HG03196 (cell line): ENCODE results near the gene MCRIP1.

Source experiments
- ATAC-seq: cut with Tn5 transposase; IDR thresholded peaks from one replicate; pipeline ENCODE4 v1.9.1; 2021; ENCODE audit not compliant: unreplicated experiment

The MCRIP1 gene

DNA sequence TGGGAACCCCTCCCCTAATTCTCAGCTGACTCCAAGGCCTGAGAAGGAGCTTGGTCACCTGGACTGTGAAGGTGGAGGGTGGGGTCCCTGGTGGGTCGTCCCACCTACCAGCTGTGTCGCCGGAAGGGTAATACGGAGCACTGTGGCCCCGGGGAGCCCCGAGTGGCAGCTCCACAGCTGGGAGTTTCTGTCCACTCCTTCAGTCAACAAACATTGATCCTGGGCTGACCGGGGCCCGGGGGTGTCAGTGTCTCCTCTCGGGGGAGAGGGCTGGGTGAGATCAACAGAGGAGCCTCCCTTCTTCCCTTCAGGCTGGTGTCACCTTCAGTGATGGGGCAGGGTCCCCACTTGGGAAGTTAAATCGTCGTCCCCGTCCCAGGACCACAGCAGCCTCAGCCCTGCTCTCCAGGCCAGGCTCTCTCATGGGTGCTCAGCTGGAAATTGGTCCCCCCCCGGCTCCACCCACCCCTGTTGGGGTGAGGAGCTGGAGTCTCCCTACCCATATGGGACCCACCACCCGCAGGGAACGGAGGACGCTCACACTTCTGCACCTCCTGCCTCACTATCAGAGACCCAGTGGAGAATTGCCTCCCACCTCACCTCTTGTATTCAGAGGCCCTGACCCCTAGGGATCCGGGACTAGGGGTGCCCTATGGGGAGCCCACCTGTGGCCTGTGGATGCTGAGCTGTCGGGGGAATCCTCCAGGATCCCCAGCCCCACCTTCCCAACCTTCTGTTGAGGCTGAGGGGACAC lies 27.2 kb downstream of the MCRIP1 start:
- ATAC-seq: no peak

DNA sequence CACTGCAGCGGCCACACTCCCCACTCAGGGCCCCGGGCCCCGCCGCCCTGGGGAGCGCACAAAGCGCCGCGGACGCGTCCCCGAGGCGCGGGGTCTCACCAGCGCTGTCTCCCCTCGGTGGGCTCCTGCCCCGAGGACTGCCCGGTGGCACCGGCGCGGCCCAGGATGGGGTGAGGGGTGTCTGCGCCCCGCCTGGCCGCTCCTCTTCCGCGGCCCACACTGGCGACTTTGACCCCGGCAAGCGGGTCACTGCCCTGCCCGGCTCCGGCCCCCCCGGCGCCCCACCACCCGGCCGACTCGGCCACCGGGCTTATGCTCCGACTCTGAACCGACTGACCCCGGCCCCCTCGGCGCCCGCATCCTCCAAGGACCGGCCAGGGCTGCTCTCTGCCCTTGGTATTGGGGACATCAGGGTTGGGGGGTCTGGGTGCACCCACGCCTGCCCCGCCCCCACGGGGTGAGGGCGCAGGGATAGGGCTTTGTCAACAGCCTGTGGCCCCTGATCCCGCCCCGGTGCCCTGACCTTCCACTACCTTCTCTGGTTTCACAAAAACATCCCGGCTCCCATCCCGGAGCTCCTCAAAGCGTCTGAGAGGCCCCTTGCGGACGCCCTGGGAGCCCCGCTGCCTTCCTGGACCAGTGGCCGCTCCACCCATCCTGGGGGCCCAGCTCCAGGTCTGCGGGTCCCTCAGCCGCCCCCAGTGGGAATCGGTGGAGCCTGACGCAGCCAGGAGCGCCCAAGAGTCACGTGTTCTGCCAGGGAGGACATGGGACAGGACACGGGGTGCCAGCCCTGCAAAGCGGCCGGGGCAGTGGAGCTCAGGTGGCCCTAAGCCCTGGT lies 28.3 kb downstream of the MCRIP1 start:
- no peak for ATAC-seq

DNA sequence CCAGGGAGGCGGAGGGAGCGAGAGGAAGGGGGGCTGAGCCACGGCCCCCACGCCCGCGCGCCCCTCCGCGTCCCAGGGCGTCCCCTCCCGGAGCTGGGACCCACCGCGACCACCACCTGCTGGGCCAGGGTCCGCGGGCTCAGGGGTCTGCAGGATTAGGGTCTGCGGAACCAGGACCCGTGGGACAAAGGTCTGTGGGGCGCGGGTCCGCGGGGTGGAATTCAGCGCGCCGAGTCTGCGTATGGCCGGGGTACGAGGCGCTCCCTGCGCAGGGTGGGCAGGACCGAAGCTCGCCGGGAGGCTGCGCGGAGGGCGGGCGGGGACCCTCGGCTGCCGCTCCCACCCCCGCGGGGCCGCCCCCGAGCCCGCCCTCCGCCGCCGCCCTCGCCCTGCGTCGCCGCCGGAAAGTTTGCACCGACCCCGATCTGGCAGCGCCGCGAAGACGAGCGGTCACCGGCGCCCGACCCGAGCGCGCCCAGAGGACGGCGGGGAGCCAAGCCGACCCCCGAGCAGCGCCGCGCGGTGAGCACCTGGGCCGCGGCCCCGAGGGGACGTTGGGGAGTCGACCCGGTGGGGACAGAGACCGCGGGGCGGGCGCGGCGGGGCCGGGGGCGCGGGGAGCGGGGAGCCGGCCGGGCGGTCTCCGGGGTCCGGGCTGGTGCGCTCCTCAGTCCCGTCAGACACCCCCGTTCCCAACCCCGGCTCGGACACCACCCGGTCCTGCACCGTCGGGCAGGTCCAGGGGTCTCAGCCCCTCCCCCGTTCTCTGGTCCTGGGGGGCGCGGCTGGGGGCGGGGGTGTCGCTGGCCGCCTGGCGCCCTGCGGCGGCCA lies 29.1 kb downstream of the MCRIP1 start, which contains the start of gene GCGR:
Gene GCGR (plus strand): TSS at position 423 of the 831 bp plus-strand sequence. CDS start 4,869 bp downstream, outside the sequence.
- ATAC-seq: no peak

DNA sequence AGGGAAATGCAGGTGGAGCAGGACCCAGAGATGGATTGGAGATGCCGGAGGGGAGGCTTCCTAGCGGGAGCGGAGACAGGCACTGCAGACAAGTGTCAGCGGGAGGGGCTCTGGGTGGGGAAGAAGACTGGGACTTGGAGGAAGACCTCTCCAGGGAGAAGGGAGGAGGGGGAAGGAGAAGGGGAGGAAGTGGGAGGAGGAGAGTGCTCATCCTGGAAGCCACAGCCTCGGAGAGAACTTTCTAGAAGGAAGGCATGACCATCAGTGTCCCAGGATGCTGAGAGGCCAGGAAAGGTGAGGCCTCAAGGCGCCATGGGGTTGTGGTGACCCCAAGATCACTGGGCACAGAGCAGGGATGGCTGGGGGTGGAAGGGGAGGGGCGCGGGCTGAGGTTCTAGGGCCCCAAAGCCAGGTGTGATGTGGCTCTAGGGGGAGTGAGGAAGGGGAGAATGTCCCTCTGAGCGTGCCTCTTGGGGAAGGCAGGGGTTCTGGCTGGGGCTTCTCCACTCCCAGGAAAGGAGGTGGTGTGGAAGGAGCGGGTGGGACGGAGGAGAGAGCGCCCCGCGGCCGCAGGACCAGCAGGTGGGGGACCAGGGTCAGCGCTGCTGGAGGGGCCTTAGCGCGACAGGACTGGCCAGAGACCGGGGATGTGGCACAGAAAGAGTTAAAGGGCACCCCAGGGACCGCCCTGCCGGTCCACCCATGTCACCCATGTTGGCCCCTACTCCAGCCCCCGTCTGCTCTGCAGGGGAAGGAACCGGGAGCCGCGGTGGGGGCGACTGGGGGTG lies 30.0 kb downstream of the MCRIP1 start:
- ATAC-seq: no peak

DNA sequence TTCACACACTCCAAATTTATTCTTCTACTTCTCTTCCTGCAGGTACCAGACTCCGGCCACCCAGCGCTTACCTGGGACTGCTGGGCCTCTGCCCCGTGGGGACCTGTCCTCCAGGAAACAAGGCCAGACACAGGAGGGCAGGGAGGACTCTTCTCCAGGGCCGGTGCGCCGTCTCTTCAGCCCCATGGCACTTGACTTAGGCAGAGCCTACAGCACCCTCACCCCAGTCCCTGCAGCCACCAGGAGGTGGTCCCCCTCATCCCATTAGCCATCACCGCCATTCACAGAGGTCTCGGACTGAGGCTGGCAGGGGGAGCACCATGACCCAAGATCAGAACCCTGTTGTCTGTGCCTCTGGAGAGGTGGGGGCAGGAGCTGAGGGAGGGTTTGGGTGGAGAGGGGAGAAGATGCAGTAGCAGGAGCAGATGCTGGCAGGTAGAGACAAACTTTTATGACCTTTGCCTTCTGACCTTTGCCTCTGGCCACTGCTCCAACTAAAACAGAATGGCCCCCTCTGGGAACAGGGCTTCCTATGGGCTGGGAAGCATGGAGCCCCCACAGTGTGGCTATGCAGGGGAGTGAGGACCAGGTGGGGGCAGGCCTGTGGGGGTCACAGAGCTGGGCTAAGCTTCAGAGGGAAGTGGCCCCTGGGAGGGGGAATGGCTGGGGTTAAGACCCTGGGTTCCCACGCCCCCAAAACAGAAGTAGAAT lies 30.9 kb downstream of the MCRIP1 start:
- no peak for ATAC-seq

DNA sequence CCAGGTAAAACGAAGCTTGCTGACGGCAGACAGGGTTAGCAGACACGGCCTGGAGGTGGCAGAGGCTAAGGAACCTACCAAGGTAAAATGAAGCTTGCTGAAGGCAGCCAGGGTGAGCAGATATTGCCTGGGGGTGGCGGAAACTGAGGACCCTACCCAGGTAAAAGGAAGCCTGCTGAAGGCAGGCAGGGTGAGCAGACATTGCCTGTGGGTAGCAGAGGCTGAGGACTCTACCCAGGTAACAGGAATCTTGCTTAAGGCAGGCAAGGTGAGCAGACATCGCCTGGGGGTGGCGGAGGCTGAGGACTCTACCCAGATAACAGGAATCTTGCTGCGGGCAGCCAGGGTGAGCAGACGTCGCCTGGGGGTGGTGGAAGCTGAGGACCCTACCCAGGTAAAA lies 31.8 kb downstream of the MCRIP1 start:
- no peak for ATAC-seq

DNA sequence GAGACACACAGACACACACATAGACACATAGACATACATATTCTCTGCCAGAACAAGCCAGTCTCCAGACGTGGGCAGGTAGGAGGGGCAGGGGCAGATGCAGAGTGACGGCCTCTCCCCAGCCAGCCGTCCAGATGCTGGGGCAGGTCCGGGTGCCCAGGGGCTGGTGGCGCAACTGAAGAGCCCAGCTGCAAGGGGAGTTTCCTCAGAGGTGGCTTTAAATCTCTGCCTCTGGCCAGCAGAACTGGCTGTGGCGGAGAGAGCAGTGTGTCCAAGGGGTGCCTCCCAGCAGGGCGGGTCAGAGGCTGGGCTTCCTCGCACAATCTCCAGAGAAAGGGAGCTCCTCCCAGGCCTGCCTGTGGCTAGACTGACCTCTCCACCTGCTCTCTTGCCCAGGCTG lies 38.6 kb downstream of the MCRIP1 start:
- no peak for ATAC-seq

DNA sequence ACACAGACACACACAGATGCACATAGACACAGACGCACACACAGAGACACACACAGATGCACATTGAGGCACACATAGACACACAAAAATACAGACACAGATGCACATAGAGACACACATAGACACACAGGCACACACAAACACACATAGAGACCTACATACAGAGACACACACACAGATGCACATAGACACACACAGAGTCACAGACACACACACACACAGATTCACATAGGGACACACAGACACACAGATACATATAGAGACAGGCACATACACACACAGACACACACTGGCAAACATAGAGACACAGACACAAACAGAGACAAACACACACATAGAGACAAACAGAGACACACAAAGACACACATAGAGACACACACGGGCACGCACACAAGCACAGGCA lies 39.0 kb downstream of the MCRIP1 start:
- ATAC-seq: no peak

DNA sequence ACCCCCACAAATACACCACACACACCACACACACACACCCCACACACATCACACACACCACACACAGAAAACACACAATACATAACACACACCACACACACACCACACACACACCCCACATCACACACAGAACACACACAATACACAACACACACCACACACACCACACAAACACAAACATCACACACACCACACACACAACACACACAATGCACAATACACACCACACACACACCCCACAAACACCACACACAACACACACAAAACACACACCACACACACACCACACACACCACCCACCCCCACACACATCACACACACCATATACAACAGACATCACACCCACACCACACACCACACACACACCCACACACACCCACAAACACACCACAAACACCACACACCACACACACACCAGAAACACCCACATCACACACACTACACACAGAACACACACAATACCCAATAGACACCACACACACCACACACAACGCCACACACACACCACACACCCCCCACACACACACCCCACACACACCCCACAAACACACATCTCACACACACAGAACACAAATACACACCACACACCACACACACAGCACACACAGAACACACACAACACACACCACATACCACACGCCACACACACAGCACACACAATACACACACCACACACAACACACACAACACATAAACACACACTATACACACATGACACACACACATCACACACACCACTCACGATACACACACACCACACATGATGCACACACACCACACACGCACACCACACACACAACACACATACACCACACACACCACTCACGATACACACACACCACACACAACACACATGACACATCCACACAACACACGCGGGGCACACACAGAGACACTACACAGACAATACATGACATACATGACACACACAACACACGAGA lies 40.1 kb downstream of the MCRIP1 start:
- ATAC-seq: no peak
